ENCODE measurements around the gene ADGRV1.

ADGRV1 gene

DNA sequence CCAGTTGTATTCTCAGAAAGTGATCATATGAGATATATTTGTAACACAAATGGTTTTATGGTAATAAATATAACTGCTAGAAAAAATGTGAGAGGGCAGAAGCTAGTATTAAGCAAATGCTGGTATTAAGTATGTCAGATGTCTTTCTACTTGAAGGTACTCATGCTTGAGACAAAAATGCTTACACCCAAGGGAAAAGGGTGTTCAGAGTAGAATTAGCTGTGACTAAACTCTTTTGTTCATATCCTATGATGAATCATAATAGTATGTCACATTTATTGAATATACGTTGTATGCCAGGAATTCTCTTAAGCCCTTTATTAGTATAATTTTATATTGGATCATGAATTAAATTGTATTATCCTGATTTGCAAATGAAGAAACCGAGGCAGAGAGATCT is 2.2 kb downstream of the ADGRV1 start:
- TF ChIP-seq, protein P1, sequence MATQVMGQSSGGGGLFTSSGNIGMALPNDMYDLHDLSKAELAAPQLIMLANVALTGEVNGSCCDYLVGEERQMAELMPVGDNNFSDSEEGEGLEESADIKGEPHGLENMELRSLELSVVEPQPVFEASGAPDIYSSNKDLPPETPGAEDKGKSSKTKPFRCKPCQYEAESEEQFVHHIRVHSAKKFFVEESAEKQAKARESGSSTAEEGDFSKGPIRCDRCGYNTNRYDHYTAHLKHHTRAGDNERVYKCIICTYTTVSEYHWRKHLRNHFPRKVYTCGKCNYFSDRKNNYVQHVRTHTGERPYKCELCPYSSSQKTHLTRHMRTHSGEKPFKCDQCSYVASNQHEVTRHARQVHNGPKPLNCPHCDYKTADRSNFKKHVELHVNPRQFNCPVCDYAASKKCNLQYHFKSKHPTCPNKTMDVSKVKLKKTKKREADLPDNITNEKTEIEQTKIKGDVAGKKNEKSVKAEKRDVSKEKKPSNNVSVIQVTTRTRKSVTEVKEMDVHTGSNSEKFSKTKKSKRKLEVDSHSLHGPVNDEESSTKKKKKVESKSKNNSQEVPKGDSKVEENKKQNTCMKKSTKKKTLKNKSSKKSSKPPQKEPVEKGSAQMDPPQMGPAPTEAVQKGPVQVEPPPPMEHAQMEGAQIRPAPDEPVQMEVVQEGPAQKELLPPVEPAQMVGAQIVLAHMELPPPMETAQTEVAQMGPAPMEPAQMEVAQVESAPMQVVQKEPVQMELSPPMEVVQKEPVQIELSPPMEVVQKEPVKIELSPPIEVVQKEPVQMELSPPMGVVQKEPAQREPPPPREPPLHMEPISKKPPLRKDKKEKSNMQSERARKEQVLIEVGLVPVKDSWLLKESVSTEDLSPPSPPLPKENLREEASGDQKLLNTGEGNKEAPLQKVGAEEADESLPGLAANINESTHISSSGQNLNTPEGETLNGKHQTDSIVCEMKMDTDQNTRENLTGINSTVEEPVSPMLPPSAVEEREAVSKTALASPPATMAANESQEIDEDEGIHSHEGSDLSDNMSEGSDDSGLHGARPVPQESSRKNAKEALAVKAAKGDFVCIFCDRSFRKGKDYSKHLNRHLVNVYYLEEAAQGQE (IDR thresholded peaks at IDR 0.05; ENCODE audit: insufficient read depth in 1 of 2, low read depth in 2 of 2, low read length in 2 of 2): no peak
- TF ChIP-seq TAF1 (IDR thresholded peaks at IDR 0.05; ENCODE audit: borderline replicate concordance, insufficient read depth, low read length) (no peak), POLR2AphosphoS5 (IDR thresholded peaks at IDR 0.05; ENCODE audit: low read depth, low read length) (no peak), SIN3A (IDR thresholded peaks at IDR 0.05; ENCODE audit: borderline replicate concordance, insufficient read depth, low read length) (no peak), FOXP2 (optimal IDR thresholded peaks at IDR 0.05; ENCODE audit: borderline replicate concordance, extremely low read depth, extremely low read length, insufficient read depth) (no peak)

DNA sequence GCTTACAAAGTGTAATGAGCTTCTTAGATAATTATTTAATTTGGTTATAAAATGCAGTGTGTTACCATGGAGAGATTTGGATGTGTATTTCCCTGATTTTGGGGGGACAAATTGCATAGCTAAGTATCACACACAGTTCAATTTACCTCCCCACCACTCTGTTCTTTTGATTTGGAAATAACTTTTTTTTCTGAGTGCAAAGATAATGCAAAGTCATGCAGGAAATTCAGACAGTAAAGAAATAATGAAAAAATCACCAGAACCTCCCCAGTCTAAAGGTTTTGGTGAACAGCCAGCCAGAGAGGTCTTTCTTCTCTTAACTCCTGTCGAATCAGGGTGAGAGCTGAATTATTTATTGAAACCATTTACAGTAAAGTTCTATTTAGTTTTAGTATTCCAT is 3.2 kb downstream of the ADGRV1 start:
- no peak for TF ChIP-seq SIN3A (IDR thresholded peaks at IDR 0.05; ENCODE audit: borderline replicate concordance, insufficient read depth, low read length)
- no peak for TF ChIP-seq FOXP2 (optimal IDR thresholded peaks at IDR 0.05; ENCODE audit: borderline replicate concordance, extremely low read depth, extremely low read length, insufficient read depth)
- TF ChIP-seq, protein P1 (IDR thresholded peaks at IDR 0.05; ENCODE audit: insufficient read depth in 1 of 2, low read depth in 2 of 2, low read length in 2 of 2): no peak
- no peak for TF ChIP-seq POLR2AphosphoS5 (IDR thresholded peaks at IDR 0.05; ENCODE audit: low read depth, low read length)
- no peak for TF ChIP-seq TAF1 (IDR thresholded peaks at IDR 0.05; ENCODE audit: borderline replicate concordance, insufficient read depth, low read length)

DNA sequence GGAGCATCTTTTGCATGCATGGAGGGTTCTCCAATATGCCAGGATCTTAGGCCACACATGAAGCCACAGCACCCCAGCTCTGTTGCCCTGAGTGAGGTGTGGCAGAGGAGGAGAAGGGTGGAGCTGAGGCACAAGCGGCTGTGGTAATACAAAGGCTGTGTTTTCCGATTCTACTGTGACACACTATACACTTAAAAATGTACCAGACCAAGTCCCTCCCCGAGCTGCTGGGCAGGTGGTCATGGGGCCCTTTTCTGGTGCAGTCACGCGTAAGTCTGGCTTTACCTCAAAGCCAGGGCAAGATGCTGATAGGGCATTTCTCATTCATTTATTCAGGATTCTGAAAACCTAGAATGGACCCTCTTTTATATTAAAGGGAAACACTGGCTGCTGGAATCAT is 3.7 kb downstream of the ADGRV1 start:
- no peak for TF ChIP-seq POLR2AphosphoS5 (IDR thresholded peaks at IDR 0.05; ENCODE audit: low read depth, low read length)
- TF ChIP-seq, protein P1 (IDR thresholded peaks at IDR 0.05; ENCODE audit: insufficient read depth in 1 of 2, low read depth in 2 of 2, low read length in 2 of 2): no peak
- TF ChIP-seq TAF1 (IDR thresholded peaks at IDR 0.05; ENCODE audit: borderline replicate concordance, insufficient read depth, low read length): no peak
- TF ChIP-seq SIN3A (IDR thresholded peaks at IDR 0.05; ENCODE audit: borderline replicate concordance, insufficient read depth, low read length): no peak
- TF ChIP-seq FOXP2 (optimal IDR thresholded peaks at IDR 0.05; ENCODE audit: borderline replicate concordance, extremely low read depth, extremely low read length, insufficient read depth): no peak

DNA sequence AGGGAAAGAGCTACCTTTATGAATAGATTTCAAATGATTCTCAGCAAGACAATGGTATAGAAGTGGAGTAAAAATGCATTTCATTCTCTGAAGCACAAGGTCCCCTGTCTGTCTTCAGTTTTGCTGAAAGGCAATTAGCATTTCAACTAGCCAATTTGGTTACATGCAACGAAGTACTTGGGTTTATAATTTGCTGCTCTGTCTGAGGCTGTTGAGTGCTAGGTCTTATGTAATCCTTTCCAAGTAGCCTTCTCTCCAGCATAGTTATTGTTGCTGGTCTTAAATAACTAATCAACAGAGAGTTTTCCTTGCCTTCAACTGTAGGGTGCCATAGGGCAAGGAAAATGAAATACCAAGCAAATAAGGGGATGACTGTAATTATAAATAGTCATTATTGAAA is 4.5 kb downstream of the ADGRV1 start:
- TF ChIP-seq SIN3A (IDR thresholded peaks at IDR 0.05; ENCODE audit: borderline replicate concordance, insufficient read depth, low read length): no peak
- no peak for TF ChIP-seq TAF1 (IDR thresholded peaks at IDR 0.05; ENCODE audit: borderline replicate concordance, insufficient read depth, low read length)
- TF ChIP-seq FOXP2 (optimal IDR thresholded peaks at IDR 0.05; ENCODE audit: borderline replicate concordance, extremely low read depth, extremely low read length, insufficient read depth): no peak
- no peak for TF ChIP-seq POLR2AphosphoS5 (IDR thresholded peaks at IDR 0.05; ENCODE audit: low read depth, low read length)
- TF ChIP-seq, protein P1 (IDR thresholded peaks at IDR 0.05; ENCODE audit: insufficient read depth in 1 of 2, low read depth in 2 of 2, low read length in 2 of 2): no peak

DNA sequence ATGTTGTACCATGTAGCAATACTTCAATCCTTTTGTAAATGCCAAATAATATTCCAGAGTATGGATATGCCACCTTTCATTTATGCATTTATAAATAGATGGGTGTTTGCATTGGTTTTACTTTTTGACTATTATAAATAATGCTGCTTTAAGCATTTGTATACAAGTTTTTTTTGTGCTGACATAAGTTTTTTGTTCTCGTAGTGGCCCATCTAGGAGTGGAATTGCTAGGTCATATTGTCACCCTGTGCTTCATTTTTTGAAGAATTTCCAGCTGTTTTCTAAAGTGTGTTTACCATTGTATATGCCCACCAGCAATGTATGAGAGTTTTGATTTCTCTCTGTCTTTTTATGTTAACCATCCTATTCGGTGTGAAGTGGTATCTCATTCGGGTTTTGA is 6.9 kb downstream of the ADGRV1 start:
- TF ChIP-seq FOXP2 (optimal IDR thresholded peaks at IDR 0.05; ENCODE audit: borderline replicate concordance, extremely low read depth, extremely low read length, insufficient read depth): no peak
- no peak for TF ChIP-seq TAF1 (IDR thresholded peaks at IDR 0.05; ENCODE audit: borderline replicate concordance, insufficient read depth, low read length)
- TF ChIP-seq SIN3A (IDR thresholded peaks at IDR 0.05; ENCODE audit: borderline replicate concordance, insufficient read depth, low read length): no peak
- TF ChIP-seq POLR2AphosphoS5 (IDR thresholded peaks at IDR 0.05; ENCODE audit: low read depth, low read length): no peak
- TF ChIP-seq, protein P1 (IDR thresholded peaks at IDR 0.05; ENCODE audit: insufficient read depth in 1 of 2, low read depth in 2 of 2, low read length in 2 of 2): no peak

All from PFSK-1 (cell line).